ENCODE measurements around the gene ANKRD1. TPM values are rescaled to one million over a fixed set of nuclear protein-coding genes. Genes with fewer than 3 reads are reported as not detected.

ANKRD1 gene
- total RNA-seq, 1 experiment from 2014 or later: not detected

GRCh38 chr10:90915766-90916075 is 5.2 kb downstream of the ANKRD1 start:
- no peak for ATAC-seq
- no peaks in the 10 kb centered on the region for H4K20me1 ChIP-seq (ENCODE audit: insufficient read depth)
- ChIA-PET RAD21 (ENCODE audit: low non-redundant PET in 1 of 2, low total read pairs in 2 of 2, uncharacterized antibody in 2 of 2, unreplicated experiment in 2 of 2) (no interaction called here), CTCF (no interaction called here), POLR2A (no interaction called here)
- intact Hi-C loops (cut with micrococcal nuclease): loop anchor here (10.0 kb wide), 1 partner anchor 719 kb away; the partner anchor contains the start of gene PPP1R3C
- no TSS peak for BruUV-seq (replicated peaks)
- peaks cover 2% of the 10 kb centered on the region in 2 experiments; a peak in 3 of 4 replicates for H3K4me1 ChIP-seq (ENCODE audit: control insufficient read depth in 1 of 2, insufficient read depth in 2 of 2, low read length in 2 of 2)
- no peak overlapping the region for H3K4me2 ChIP-seq (ENCODE audit: low read length)
- H3K9me2 ChIP-seq (ENCODE audit: insufficient read depth): no peaks in the 10 kb centered on the region
- H3K27me3 ChIP-seq (ENCODE audit: insufficient read depth, low read length): no peaks in the 10 kb centered on the region
- TF ChIP-seq EZH2 (IDR thresholded peaks at IDR 0.05) (no peak), ZBTB33 (IDR thresholded peaks at IDR 0.05; ENCODE audit: extremely low read depth, insufficient replicate concordance, low read length) (no peak), POLR2AphosphoS5 (IDR thresholded peaks at IDR 0.05; ENCODE audit: low read depth, low read length) (no peak), RAD21 (IDR thresholded peaks at IDR 0.05; ENCODE audit: low read depth) (no peak), ELF1 (IDR thresholded peaks at IDR 0.05; ENCODE audit: borderline replicate concordance, low read depth) (no peak), EGR1 (IDR thresholded peaks at IDR 0.05; ENCODE audit: low read depth) (no peak), MAX (IDR thresholded peaks at IDR 0.05) (no peak), SIN3A (IDR thresholded peaks at IDR 0.05; ENCODE audit: low read depth) (no peak), POLR2A (IDR thresholded peaks at IDR 0.05; ENCODE audit: borderline replicate concordance, extremely low read depth, insufficient read depth, insufficient read length) (no peak), ZFX (IDR thresholded peaks at IDR 0.05) (no peak), YY1 (IDR thresholded peaks at IDR 0.05; ENCODE audit: extremely low read depth, insufficient replicate concordance, low read depth, low read length) (no peak)
- TF ChIP-seq, protein P1, sequence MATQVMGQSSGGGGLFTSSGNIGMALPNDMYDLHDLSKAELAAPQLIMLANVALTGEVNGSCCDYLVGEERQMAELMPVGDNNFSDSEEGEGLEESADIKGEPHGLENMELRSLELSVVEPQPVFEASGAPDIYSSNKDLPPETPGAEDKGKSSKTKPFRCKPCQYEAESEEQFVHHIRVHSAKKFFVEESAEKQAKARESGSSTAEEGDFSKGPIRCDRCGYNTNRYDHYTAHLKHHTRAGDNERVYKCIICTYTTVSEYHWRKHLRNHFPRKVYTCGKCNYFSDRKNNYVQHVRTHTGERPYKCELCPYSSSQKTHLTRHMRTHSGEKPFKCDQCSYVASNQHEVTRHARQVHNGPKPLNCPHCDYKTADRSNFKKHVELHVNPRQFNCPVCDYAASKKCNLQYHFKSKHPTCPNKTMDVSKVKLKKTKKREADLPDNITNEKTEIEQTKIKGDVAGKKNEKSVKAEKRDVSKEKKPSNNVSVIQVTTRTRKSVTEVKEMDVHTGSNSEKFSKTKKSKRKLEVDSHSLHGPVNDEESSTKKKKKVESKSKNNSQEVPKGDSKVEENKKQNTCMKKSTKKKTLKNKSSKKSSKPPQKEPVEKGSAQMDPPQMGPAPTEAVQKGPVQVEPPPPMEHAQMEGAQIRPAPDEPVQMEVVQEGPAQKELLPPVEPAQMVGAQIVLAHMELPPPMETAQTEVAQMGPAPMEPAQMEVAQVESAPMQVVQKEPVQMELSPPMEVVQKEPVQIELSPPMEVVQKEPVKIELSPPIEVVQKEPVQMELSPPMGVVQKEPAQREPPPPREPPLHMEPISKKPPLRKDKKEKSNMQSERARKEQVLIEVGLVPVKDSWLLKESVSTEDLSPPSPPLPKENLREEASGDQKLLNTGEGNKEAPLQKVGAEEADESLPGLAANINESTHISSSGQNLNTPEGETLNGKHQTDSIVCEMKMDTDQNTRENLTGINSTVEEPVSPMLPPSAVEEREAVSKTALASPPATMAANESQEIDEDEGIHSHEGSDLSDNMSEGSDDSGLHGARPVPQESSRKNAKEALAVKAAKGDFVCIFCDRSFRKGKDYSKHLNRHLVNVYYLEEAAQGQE (IDR thresholded peaks at IDR 0.05; ENCODE audit: low read depth): no peak
- no peak overlapping the region for H2AFZ ChIP-seq (ENCODE audit: low read depth, low read length, poor library complexity, severe bottlenecking)
- no peaks in the 10 kb centered on the region for H3K36me3 ChIP-seq (ENCODE audit: control insufficient read depth in 1 of 2, insufficient read depth in 2 of 2, low read length in 2 of 2)
- DNase-seq (ENCODE audit: low read depth, low spot score): no peak
- no peak overlapping the region for H3K4me3 ChIP-seq (replicated peaks in 1 of 2; ENCODE audit: low read depth in 1 of 2, low read length in 2 of 2)
- H3K9me3 ChIP-seq (ENCODE audit: control insufficient read depth in 1 of 2, insufficient read depth in 1 of 2, low read depth in 1 of 2, low read length in 2 of 2): no peaks in the 10 kb centered on the region
- H3K79me2 ChIP-seq (ENCODE audit: insufficient read depth, low read length): no peaks in the 10 kb centered on the region
- no peak overlapping the region for H3K9ac ChIP-seq (ENCODE audit: low read length)
- H3K27ac ChIP-seq (ENCODE audit: low read depth, low read length): no peak overlapping the region
